Forelimb muscle (tissue), 1 donor: ENCODE data around the gene TFPI. TPM values are rescaled to one million over a fixed set of nuclear protein-coding genes. Genes with fewer than 3 reads are reported as not detected.
"Not testable (repeated sequence)": the region's sequence is repeated elsewhere in the genome, so short reads cannot be mapped to it uniquely, and the experiment has no call there.

Experiments used
- DNase-seq: peaks from one replicate; pipeline ENCODE4 v3.0.0-alpha.2; 2013; ENCODE audit warnings: low read depth
- polyA plus RNA-seq: library from polyadenylated mRNA; unstranded; fragments of 120-200 nt; gene quantifications from one replicate; pipeline ENCODE4 v1.2.1, GENCODE V29; 2013; ENCODE audit not compliant: insufficient read length

The TFPI gene
- polyA plus RNA-seq, result 38.2 TPM

GRCh38 chr2:187554011-187554703 lies at the start of gene TFPI:
TFPI (minus strand) TSS chr2:187554435; CDS start chr2:187503768, 50,667 bp downstream.
- DNase-seq, result peak; percentile 75

DNA sequence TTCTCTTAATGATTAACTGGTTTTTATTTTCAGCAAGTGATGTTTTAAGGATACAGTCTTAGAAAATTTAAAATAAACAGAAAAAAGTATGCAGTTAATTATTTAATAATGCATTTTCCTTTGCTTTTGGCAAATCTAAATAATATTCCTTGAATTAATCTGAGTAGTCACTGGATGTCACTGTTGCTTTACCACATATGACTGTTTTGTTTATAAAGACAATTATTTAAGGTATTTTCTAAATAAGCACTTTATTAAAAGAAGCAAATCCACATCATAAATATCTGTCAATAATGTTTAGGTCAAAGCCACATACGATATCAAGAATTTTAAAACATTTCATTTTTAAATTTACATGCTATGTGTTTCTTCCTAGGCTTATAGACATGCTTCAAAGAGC lies 40.6 kb upstream of the TFPI start:
- no peak for DNase-seq

DNA sequence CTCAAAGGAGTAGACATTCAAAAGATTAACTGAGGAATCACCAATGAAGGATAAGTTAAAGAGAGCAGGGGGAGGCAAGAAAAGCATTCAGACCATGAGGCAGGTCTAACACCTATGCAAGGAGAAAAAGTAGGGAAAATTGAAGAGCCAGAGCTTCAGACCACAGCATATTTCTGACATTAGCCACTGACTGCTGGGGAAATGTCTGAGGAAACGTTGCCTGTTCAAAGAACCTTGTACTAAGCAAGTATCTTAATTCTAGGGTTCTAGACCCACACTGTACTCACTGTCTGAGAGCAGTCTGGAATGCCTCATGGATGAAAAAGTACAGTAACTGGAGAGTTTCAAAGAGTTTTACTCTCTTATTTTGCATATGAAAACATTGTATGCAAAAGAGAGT lies 39.5 kb upstream of the TFPI start:
- DNase-seq, result no peak

- DNase-seq, result no peak
Observed at GRCh38 chr2:187593098-187593497, 38.9 kb upstream of the TFPI start.

- DNase-seq, result no peak
Observed at GRCh38 chr2:187590175-187590574, 35.9 kb upstream of the TFPI start.

- DNase-seq, result no peak
Observed at GRCh38 chr2:187586011-187586641, 31.9 kb upstream of the TFPI start.

- DNase-seq, result no peak
Observed at GRCh38 chr2:187581125-187581896, 27.1 kb upstream of the TFPI start.

GRCh38 chr2:187580462-187581124 lies 26.4 kb upstream of the TFPI start:
- DNase-seq, result no peak

- no peak for DNase-seq
Observed at GRCh38 chr2:187577310-187577709, 23.1 kb upstream of the TFPI start.

- DNase-seq, result no peak
Observed at GRCh38 chr2:187576906-187577305, 22.7 kb upstream of the TFPI start.

GRCh38 chr2:187575751-187576067 lies 21.5 kb upstream of the TFPI start:
- no peak for DNase-seq

- DNase-seq, result no peak
Observed at GRCh38 chr2:187574969-187575750, 20.9 kb upstream of the TFPI start.

GRCh38 chr2:187573722-187574121 lies 19.5 kb upstream of the TFPI start:
- DNase-seq, result no peak

GRCh38 chr2:187571996-187572395 lies 17.8 kb upstream of the TFPI start:
- DNase-seq, result not testable (repeated sequence)

GRCh38 chr2:187569571-187569970 lies 15.3 kb upstream of the TFPI start:
- no peak for DNase-seq

- DNase-seq, result no peak
Observed at GRCh38 chr2:187569042-187569441, 14.8 kb upstream of the TFPI start.

DNA sequence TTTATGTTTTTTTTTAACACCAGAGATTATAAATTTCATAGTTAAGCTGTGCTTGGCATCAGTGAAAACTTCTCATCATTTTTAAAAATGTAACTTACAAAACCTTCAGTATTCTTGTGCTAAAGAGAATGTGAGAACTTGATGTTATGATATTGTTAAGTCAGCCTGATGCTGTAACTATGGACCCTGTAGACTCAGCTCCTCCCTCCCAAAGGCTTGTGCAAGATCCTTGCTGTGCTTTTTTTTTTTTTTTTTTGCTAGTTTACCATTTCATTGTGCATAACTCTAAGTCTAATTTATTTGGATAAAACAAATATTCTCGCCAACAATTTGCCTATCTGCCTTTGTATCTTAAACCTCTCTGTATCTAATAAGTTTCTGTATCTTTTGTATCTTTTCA lies 12.9 kb upstream of the TFPI start:
- DNase-seq, result no peak

GRCh38 chr2:187566712-187567111 lies 12.5 kb upstream of the TFPI start:
- no peak for DNase-seq

GRCh38 chr2:187566266-187566665 lies 12.0 kb upstream of the TFPI start:
- no peak for DNase-seq

- DNase-seq, result not testable (repeated sequence)
Observed at GRCh38 chr2:187565618-187566017, 11.4 kb upstream of the TFPI start.

- DNase-seq, result not testable (repeated sequence)
Observed at GRCh38 chr2:187556493-187556892, 2.3 kb upstream of the TFPI start.

DNA sequence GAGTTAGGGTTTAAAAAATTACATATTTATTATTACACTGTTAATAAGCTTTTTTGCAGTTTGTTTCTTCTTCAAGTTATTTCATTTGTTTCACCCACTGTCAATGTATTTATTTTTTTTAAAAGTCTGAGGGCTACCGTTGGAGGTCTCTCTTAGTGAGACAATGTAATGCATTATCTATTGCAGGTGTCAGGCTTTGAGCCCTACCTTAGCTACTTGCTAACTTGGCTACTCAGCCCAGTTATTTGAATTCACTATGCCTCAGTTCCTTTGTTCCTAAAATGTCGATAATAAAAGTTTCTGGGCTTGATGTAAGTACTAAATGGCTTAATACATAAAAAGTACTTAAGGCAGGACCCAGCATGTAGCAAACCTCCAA lies 458 bp upstream of the TFPI start:
- no peak for DNase-seq
